Central memory CD8-positive, alpha-beta T cell (primary cell): ENCODE measurements around the gene FCGR3A.
"Not testable (repeated sequence)": the region's sequence is repeated elsewhere in the genome, so short reads cannot be mapped to it uniquely, and the experiment has no call there.

Source experiments
- ATAC-seq: fragments of 150-1000 bp; cut with Tn5 transposase; replicated peaks from 2 replicates; pipeline ENCODE4 v1.10.0; 2022; ENCODE audit warnings: mild to moderate bottlenecking, moderate FRiP score, moderate number of reproducible peaks; ENCODE audit not compliant: poor library complexity, severe bottlenecking; ENCODE audit errors: extremely low read depth
- DNase-seq, 2 donors: peaks; one replicate each; pipeline ENCODE4 v3.0.0; 2021; ENCODE audit warnings: low spot score in 2 of 2
- H3K27ac Mint-ChIP-seq: one replicate; pipeline ENCODE4 v1.8.0; 2022; ENCODE audit warnings: low read depth, mild to moderate bottlenecking, moderate library complexity, mixed read lengths
- H3K27me3 Mint-ChIP-seq: one replicate; pipeline ENCODE4 v1.8.0; 2022; ENCODE audit warnings: mixed read lengths
- H3K36me3 Mint-ChIP-seq: one replicate; pipeline ENCODE4 v1.8.0; 2022; ENCODE audit warnings: mild to moderate bottlenecking, moderate library complexity, mixed read lengths; ENCODE audit not compliant: insufficient read depth
- H3K4me1 Mint-ChIP-seq: one replicate; pipeline ENCODE4 v1.8.0; 2022; ENCODE audit warnings: mixed read lengths
- H3K4me3 Mint-ChIP-seq: one replicate; pipeline ENCODE4 v1.8.0; 2022; ENCODE audit warnings: mild to moderate bottlenecking, moderate library complexity, mixed read lengths
- H3K9me3 Mint-ChIP-seq: one replicate; pipeline ENCODE4 v1.8.0; 2022; ENCODE audit warnings: mixed read lengths

Gene FCGR3A

DNA sequence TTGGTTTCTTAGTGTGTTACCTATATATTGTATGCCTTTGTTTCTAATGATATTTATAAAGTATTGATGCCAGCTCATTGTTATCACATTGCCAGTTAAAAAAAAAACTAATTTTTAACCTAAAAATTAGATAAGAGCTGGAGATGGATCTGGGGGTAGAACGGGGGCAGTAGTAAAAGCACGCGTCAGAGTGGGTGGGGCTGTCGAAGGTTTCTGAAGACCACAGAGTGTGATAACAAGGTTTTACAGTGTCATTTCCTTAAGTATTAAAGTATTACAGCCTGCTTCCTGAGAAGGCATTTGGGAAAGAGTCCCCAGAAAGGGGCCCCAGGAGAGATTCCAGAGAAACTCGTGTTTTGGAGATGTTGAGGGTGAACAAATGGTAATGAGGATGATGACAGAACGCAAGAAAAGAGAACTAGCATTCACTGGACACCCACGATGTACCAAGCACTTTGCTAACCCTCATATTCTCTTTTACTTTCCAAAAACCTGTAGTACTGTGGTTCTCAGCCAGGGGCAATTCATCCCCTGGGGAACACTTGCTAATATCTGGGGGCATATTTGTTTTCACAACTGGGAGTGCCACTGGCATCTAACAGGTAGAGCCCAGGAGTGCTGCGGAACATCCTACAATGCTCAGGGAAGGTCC lies 30.4 kb upstream of the FCGR3A start:
- H3K27me3 Mint-ChIP-seq, result not testable (repeated sequence)

DNA sequence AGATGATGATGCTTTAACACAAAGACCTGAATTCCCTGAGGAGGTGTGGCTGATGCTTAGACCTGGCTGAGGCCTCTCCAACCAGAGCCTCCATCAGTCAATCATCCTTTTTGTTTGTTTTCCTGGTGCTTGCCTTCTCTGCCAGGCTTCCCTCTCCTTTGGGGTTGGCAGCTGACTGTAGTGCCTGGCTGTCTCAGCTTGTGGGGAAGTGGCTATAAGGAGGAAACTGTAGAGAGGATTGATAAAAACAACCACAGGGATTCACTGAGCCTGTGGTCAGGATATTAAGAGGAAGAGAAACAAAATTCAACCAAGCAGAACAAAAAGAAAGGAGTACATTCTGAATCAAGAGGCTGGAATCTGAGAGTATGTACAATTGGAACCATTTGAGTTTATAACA lies 27.1 kb upstream of the FCGR3A start:
- H3K9me3 Mint-ChIP-seq, result not testable (repeated sequence)

More for the DNA sequence above, 30.4 kb upstream of the FCGR3A start:
- not testable (repeated sequence) for H3K9me3 Mint-ChIP-seq, H3K27ac Mint-ChIP-seq, H3K36me3 Mint-ChIP-seq, DNase-seq, H3K4me1 Mint-ChIP-seq, H3K4me3 Mint-ChIP-seq
- ATAC-seq, result peak; percentile 100

DNA sequence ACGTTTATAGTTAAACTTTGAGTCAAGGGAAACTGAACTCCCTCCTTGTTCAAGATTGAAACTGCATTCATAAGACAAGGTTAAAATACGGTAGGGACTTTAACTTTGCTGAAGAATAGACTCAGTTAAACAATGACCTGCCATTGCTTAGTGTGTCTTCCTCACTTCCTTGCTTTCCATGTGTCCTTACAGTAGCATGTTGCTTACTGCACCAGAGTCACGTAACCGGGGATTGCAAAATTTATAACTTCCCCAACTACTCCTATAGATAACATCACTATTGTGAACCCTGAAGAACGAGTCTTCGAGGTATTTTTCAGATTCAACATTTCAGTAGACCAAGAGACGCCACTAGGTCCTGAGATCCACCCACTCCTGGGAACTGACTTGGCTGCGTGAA lies 22.1 kb upstream of the FCGR3A start:
- H3K27me3 Mint-ChIP-seq, DNase-seq, H3K27ac Mint-ChIP-seq, H3K4me3 Mint-ChIP-seq, H3K36me3 Mint-ChIP-seq, H3K9me3 Mint-ChIP-seq, H3K4me1 Mint-ChIP-seq, ATAC-seq: not testable (repeated sequence)

More for the DNA sequence above, 27.1 kb upstream of the FCGR3A start:
- not testable (repeated sequence) for H3K4me1 Mint-ChIP-seq, H3K27me3 Mint-ChIP-seq, H3K36me3 Mint-ChIP-seq, H3K4me3 Mint-ChIP-seq, H3K27ac Mint-ChIP-seq, DNase-seq, ATAC-seq

- H3K4me1 Mint-ChIP-seq, H3K27me3 Mint-ChIP-seq, H3K9me3 Mint-ChIP-seq, H3K4me3 Mint-ChIP-seq, DNase-seq, ATAC-seq, H3K27ac Mint-ChIP-seq, H3K36me3 Mint-ChIP-seq: not testable (repeated sequence)
Observed at GRCh38 chr1:161566602-161566960, 17.0 kb upstream of the FCGR3A start.

- H3K27me3 Mint-ChIP-seq, DNase-seq, ATAC-seq, H3K4me3 Mint-ChIP-seq, H3K36me3 Mint-ChIP-seq, H3K9me3 Mint-ChIP-seq, H3K27ac Mint-ChIP-seq: not testable (repeated sequence)
- H3K4me1 Mint-ChIP-seq, result peaks cover 16% of the 10 kb centered on the region
Observed at GRCh38 chr1:161563522-161563921, 13.9 kb upstream of the FCGR3A start.

DNA sequence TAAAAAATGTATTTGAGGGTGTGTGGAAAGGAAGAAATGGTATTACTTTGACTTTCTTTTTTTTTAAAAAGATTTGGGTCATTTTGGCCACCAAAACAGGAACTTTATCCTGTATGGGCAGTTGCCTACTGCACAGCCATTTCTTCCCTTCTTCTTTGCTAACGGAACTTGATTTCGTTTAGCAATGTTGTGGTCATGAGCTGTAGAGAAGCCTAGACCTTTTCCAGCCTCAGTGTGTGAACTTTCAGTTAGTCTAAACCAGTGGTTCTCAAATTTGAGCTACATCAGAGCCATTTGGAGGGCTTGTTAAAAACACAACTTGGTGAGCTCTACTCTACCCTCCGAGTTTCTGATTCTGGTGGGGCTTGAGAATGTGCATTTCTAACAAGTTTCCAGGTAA lies 12.8 kb upstream of the FCGR3A start:
- not testable (repeated sequence) for H3K4me3 Mint-ChIP-seq, H3K36me3 Mint-ChIP-seq, H3K27ac Mint-ChIP-seq

DNA sequence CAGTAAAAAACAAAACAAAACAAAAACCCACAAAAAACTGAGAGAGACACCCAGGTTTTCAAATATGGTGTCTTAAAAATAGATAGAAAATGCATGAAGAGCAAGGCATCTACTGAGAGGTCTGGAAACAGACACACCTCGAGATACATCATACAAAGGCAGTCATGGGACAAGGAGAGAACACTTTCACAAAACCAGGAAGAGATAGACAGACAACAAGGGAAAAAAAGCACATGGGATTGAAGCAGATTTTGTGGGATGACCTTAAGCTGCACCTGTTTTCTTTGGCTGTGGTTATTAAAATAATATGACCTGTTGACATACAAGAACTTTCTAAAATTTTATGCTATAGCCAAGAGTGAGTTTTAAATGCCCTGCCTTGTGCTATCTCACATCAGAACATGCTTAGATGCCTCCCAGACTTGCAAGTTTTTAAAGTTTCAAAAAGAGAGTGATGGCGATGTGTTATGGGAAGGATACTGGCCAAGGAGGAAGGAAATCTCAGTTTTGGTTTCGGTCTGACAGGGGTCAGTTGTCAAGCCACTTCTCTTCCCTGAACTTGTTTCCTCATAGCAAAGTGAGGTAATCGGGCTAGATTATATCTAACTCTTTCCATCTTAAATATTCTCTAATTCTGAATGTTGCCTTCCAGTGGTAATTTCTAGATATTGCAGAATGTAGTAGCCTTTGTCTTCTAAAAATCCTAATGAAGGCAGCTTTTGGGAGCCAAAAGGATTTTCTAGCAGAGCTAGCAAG lies 11.5 kb upstream of the FCGR3A start:
- peak overlapping the region; percentile 48 for H3K27ac Mint-ChIP-seq
- H3K36me3 Mint-ChIP-seq, H3K27me3 Mint-ChIP-seq, H3K9me3 Mint-ChIP-seq, DNase-seq: not testable (repeated sequence)
- peak overlapping the region; percentile 27 for H3K4me3 Mint-ChIP-seq
- ATAC-seq, result peak; percentile 43
- H3K4me1 Mint-ChIP-seq, result peaks cover 12% of the 10 kb centered on the region

More for the DNA sequence above, 12.8 kb upstream of the FCGR3A start:
- H3K9me3 Mint-ChIP-seq, ATAC-seq, DNase-seq, H3K27me3 Mint-ChIP-seq: not testable (repeated sequence)
- H3K4me1 Mint-ChIP-seq, result peaks cover 16% of the 10 kb centered on the region

DNA sequence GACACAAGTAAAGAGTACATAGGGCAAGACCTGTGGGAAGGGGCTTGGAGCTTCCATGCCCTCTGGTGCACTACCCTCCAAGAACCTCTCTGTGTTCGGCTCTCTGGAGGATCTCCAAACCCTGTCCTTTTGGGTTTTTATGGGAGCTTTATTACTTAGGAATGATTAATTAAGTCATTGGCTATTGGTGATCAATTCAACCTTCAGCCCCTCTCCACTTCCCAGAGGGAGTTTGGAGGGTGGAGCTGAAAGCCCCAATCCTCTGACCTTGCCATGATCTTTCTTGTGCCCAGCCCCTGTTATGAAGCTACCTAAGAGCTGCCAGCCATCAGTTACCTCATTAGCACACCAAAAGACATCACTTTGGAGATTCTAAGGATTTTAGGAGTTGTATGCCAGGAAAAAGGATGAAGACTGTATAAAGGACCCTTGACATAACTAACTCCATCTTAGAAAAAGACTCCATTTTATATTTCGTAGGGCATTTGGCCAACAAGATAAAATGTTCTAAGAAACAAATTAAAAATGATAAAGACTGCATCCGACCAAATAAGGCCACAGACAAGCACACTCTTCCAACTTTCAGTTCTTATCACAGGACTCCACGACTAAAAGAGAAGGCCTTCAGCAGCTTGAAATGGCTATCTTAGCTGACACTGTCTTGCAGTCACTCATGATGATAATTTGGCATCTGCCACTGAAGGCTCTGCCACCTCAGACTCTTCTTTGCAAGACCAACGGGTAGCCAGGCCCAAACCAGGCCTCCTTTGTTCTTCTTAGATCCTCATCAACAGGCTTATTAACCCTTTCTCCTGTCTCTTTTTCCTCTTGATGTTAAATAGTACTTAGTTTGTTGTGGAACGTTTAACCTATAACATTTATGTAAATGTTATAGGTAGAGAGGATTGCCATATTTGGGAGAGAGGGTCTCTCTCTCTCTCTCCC lies 8.2 kb upstream of the FCGR3A start:
- peaks cover 27% of the 10 kb centered on the region for H3K4me1 Mint-ChIP-seq
- not testable (repeated sequence) for H3K36me3 Mint-ChIP-seq, H3K27ac Mint-ChIP-seq, H3K27me3 Mint-ChIP-seq, DNase-seq, ATAC-seq, H3K4me3 Mint-ChIP-seq, H3K9me3 Mint-ChIP-seq

GRCh38 chr1:161556990-161557389 lies 7.4 kb upstream of the FCGR3A start:
- H3K4me1 Mint-ChIP-seq, result peaks cover 27% of the 10 kb centered on the region
- not testable (repeated sequence) for ATAC-seq, H3K4me3 Mint-ChIP-seq, H3K9me3 Mint-ChIP-seq, H3K36me3 Mint-ChIP-seq, H3K27ac Mint-ChIP-seq, DNase-seq, H3K27me3 Mint-ChIP-seq

GRCh38 chr1:161556143-161556542 lies 6.5 kb upstream of the FCGR3A start:
- H3K27me3 Mint-ChIP-seq, H3K4me3 Mint-ChIP-seq, ATAC-seq, H3K9me3 Mint-ChIP-seq, DNase-seq, H3K27ac Mint-ChIP-seq, H3K36me3 Mint-ChIP-seq: not testable (repeated sequence)
- H3K4me1 Mint-ChIP-seq, result peaks cover 26% of the 10 kb centered on the region

DNA sequence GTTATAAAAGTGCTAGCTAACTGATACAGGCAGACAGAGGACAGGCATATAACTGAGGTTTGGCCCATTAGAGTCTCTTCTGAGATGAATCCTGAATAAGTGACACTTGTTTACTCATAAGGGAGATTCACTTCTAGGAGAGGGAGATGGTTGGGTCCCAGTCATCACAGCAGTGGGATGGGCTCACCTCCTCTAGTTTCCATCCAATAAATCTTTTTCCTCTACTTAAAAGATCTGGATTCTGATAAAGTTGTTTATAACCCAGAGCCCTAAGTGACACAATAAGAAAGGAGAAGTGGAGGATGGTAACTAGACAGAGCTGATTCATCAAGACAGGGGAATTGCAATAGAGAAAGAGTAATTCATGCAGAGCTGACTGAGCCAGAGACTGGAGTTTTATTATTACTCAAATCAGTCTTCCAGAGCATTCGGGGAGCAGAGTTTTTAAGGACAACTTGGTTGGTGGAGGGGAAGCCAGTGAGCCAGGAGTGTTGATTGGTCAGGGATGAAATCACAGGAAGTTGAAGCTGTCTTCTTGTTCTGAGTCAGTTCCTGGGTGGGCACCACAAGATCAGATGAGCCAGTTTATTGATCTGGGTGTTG lies 5.3 kb upstream of the FCGR3A start:
- H3K9me3 Mint-ChIP-seq, ATAC-seq, H3K36me3 Mint-ChIP-seq, H3K27me3 Mint-ChIP-seq, DNase-seq: not testable (repeated sequence)
- peak overlapping the region; percentile 53 for H3K27ac Mint-ChIP-seq
- peak overlapping the region; percentile 54 for H3K4me3 Mint-ChIP-seq
- H3K4me1 Mint-ChIP-seq, result peaks cover 31% of the 10 kb centered on the region

GRCh38 chr1:161554340-161554739 lies 4.7 kb upstream of the FCGR3A start:
- not testable (repeated sequence) for H3K27me3 Mint-ChIP-seq
- peak overlapping the region; percentile 14 for H3K27ac Mint-ChIP-seq

More at GRCh38 chr1:161554340-161554739, 4.7 kb upstream of the FCGR3A start:
- not testable (repeated sequence) for DNase-seq, H3K9me3 Mint-ChIP-seq, H3K36me3 Mint-ChIP-seq, H3K4me3 Mint-ChIP-seq, ATAC-seq
- peaks cover 36% of the 10 kb centered on the region for H3K4me1 Mint-ChIP-seq
